HG03095 (cell line): ENCODE measurements around the gene SLC25A48.

Experiments
- ATAC-seq: cut with Tn5 transposase; IDR thresholded peaks from one replicate; pipeline ENCODE4 v1.9.1; 2021; ENCODE audit warnings: moderate library complexity; ENCODE audit not compliant: unreplicated experiment

Gene SLC25A48

GRCh38 chr5:135913713-135914626, 79.5 kb downstream of the SLC25A48 start:
- ATAC-seq: no peak

DNA sequence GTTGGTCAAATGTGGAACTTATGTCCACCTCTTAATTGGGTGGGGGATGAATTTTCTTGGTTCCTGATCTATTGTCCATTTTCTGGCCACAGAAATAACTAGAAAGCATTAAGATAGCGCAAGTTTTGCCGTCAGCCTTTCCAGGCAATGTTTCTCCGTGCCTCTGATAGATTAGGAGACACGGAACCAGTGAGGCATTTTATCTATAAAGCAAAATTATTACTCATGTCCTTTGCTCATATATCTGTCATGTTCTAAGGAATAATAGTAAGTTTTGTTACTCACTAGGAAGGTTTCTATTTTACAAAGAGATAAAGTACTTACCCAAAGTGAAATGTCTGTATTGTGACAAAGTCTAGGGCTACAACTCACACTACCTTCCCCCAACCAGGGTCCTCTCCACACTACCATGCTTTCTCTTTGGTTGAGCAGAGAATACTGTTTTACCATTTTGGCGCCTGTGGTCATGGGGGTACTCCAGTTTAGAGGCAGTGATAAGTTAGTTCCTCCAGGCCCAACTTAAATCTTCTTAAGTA, 81.1 kb downstream of the SLC25A48 start:
- no peak for ATAC-seq

DNA sequence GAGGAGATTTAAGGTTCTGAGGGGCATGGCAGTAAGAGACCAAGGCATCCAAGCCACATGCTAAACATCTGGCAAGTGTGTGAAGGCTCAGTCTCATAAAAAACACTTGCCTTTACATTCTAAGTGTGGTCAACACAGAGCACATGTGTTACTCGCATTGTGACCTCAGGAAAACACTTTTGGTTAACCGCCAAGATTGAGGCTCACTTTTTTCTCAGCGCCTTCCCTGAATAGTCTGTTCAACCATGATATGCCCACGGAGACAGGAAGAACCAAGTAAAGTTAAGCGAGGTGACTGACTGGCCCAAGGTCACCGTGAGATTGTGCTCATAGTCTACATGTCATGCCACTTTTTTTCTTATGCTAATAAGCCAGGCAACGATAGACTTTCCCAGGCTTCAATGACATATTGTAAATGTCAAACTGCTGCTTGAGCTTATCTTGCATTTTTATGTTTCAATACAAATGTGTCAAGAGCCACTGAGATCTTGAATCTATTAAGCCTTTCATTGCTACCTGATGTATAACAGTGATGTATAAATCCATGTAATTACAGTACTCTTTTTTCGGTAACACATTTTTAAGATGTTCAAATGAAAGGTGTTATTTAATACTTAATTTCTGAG, 82.3 kb downstream of the SLC25A48 start:
- ATAC-seq: no peak

- no peak for ATAC-seq
These were observed 85.7 kb downstream of the SLC25A48 start for GRCh38 chr5:135920199-135920598.

GRCh38 chr5:135921388-135921787, 86.9 kb downstream of the SLC25A48 start:
- no peak for ATAC-seq

DNA sequence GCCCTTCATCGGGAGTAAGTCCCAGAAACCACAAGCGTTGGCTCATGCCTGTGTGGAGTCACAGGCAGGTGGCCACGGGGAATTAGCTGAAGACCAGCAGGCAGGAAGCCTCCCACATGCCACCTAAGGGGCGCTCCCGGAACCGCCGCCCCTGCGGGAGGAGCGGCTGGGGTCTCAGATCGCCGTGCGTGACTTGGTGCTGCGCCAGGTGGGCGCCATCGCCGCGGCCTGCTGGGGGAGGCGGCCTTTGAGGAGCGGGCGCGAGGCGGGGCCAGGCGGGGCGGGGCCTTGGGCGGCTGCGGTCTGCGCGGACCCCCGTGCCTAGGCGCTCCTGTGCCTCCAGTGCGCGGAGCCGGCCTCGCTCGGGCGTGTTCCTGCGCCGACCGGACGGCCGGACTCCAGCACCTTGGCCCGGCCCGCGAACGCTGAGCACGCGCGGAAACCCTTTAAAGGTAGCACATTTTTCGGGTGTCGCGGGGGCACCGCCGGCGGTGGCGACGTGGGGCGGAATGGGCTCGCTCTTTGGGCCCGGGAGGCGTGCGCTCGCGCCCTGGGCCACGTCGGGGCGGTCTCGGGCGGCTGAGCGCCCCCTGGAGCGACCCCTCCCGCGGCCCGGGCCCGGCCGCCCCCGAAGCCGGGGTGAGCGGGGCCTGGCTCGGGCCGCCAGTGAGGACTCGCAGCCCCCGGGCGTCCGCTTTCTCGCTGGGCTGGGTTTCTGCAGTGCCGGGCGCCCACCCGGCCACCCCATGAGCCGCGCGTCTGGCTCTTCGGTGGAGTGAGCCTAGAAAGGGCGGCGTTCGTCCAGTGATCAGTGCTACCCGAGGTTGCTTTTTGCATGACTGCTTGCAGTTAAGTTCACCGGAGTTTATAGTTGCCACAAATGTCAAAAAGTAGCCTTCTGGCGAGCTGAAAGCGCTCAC, 95.8 kb downstream of the SLC25A48 start:
- no peak for ATAC-seq

GRCh38 chr5:135930949-135931295, 96.5 kb downstream of the SLC25A48 start:
- no peak for ATAC-seq

GRCh38 chr5:135934939-135935338, 100.5 kb downstream of the SLC25A48 start:
- ATAC-seq: no peak

- no peak for ATAC-seq
These were observed 102.9 kb downstream of the SLC25A48 start for GRCh38 chr5:135937245-135937911.
